ENCODE data around the gene CLPTM1L. TPM values are rescaled to one million over a fixed set of nuclear protein-coding genes. Genes with fewer than 3 reads are reported as not detected.

CLPTM1L gene
- total and polyA plus RNA-seq, 2 donors from 2014 or later, result 96.6 to 135 TPM

GRCh38 chr5:1338506-1339070 is 6.3 kb downstream of the CLPTM1L start:
- FAIRE-seq (no peak), DNase-seq (peak in 3 of 5 donors; percentile 24 to 66 (median 33))

GRCh38 chr5:1338196-1338490 is 6.8 kb downstream of the CLPTM1L start:
- Histone ChIP-seq H3K27me3 (ENCODE audit: control insufficient read depth, insufficient read depth, low read length) (no peaks in the 10 kb centered on the region), H3K4me3 (ENCODE audit: low read length in 3 of 3) (no peak overlapping the region), H3K9me3 (ENCODE audit: control insufficient read depth in 2 of 3, insufficient read depth in 1 of 3, low read length in 3 of 3) (no peaks in the 10 kb centered on the region), H3K4me1 (ENCODE audit: control insufficient read depth in 2 of 3, insufficient read depth in 2 of 3, low read depth in 1 of 3, low read length in 3 of 3) (peaks cover 0 to 15% (median 0%) of the 10 kb centered on the region in 3 donors), H3K27ac (ENCODE audit: low read depth in 2 of 2, low read length in 2 of 2) (peak overlapping the region; percentile 51 to 74), H3K36me3 (ENCODE audit: control insufficient read depth in 2 of 3, insufficient read depth in 3 of 3, low read length in 3 of 3) (peaks cover 4 to 63% (median 29%) of the 10 kb centered on the region in 3 donors), H3K9ac (ENCODE audit: low read length in 3 of 3) (no peak overlapping the region)
- FAIRE-seq (no peak), DNase-seq (peak in 1 of 5 donors; percentile 57)
- intact Hi-C loops (cut with DNase I), result no loop called here
- TF ChIP-seq CTCF (IDR thresholded peaks at IDR 0.05; ENCODE audit: borderline replicate concordance, extremely low read depth, insufficient read depth), result no peak

More at GRCh38 chr5:1338506-1339070, 6.3 kb downstream of the CLPTM1L start:
- peaks cover 0 to 19% (median 0%) of the 10 kb centered on the region in 3 donors for H3K4me1 ChIP-seq (ENCODE audit: control insufficient read depth in 2 of 3, insufficient read depth in 2 of 3, low read depth in 1 of 3, low read length in 3 of 3)
- no peak overlapping the region for H3K4me3 ChIP-seq (ENCODE audit: low read length in 3 of 3)
- TF ChIP-seq CTCF (IDR thresholded peaks at IDR 0.05; ENCODE audit: borderline replicate concordance, extremely low read depth, insufficient read depth), result no peak
- intact Hi-C loops (cut with DNase I), result no loop called here
- H3K27ac ChIP-seq (ENCODE audit: low read depth in 2 of 2, low read length in 2 of 2), result peak overlapping the region in 1 of 2 donors; percentile 20
- H3K27me3 ChIP-seq (ENCODE audit: control insufficient read depth, insufficient read depth, low read length), result no peaks in the 10 kb centered on the region
- peaks cover 0 to 58% (median 25%) of the 10 kb centered on the region in 3 donors for H3K36me3 ChIP-seq (ENCODE audit: control insufficient read depth in 2 of 3, insufficient read depth in 3 of 3, low read length in 3 of 3)
- H3K9me3 ChIP-seq (ENCODE audit: control insufficient read depth in 2 of 3, insufficient read depth in 1 of 3, low read length in 3 of 3), result no peaks in the 10 kb centered on the region
- no peak overlapping the region for H3K9ac ChIP-seq (ENCODE audit: low read length in 3 of 3)

GRCh38 chr5:1337489-1338195 is 7.3 kb downstream of the CLPTM1L start:
- intact Hi-C loops (cut with DNase I), result no loop called here
- Histone ChIP-seq H3K36me3 (ENCODE audit: control insufficient read depth in 2 of 3, insufficient read depth in 3 of 3, low read length in 3 of 3) (peaks cover 5 to 66% (median 31%) of the 10 kb centered on the region in 3 donors), H3K27ac (ENCODE audit: low read depth in 2 of 2, low read length in 2 of 2) (peak overlapping the region; percentile 51 to 74), H3K4me1 (ENCODE audit: control insufficient read depth in 2 of 3, insufficient read depth in 2 of 3, low read depth in 1 of 3, low read length in 3 of 3) (peaks cover 0 to 15% (median 0%) of the 10 kb centered on the region in 3 donors), H3K9ac (ENCODE audit: low read length in 3 of 3) (no peak overlapping the region), H3K9me3 (ENCODE audit: control insufficient read depth in 2 of 3, insufficient read depth in 1 of 3, low read length in 3 of 3) (no peaks in the 10 kb centered on the region), H3K27me3 (ENCODE audit: control insufficient read depth, insufficient read depth, low read length) (no peaks in the 10 kb centered on the region), H3K4me3 (ENCODE audit: low read length in 3 of 3) (no peak overlapping the region)
- TF ChIP-seq CTCF (IDR thresholded peaks at IDR 0.05; ENCODE audit: borderline replicate concordance, extremely low read depth, insufficient read depth), result no peak
- peak in 1 of 5 donors; percentile 49 for DNase-seq
- FAIRE-seq, result no peak

All from kidney (tissue), 14 donors.